Mucosa of descending colon (tissue), 3 donors: Measurements from ENCODE around the gene AQP4. TPM values are rescaled to one million over a fixed set of nuclear protein-coding genes. Genes with fewer than 3 reads are reported as not detected.
A peak's percentile ranks its signal among the peaks of the same experiment; 100 is the strongest.

Source experiments
- ATAC-seq: fragments of 200-7000 bp; cut with Tn5 transposase; one replicate; pipeline ENCODE4 v1.9.1; 2020; ENCODE audit warnings: mild to moderate bottlenecking, moderate library complexity
- DNase-seq, 3 donors: peaks; one replicate each; pipeline ENCODE4 v3.0.0-alpha.2; 2020
- H3K36me3 ChIP-seq: fragments of 200-600 bp; one replicate; pipeline ENCODE4 v1.8.0; 2021; ENCODE audit warnings: low read depth, mild to moderate bottlenecking
- H3K4me1 ChIP-seq: fragments of 200-600 bp; one replicate; pipeline ENCODE4 v1.8.0; 2021; ENCODE audit warnings: low read depth, mild to moderate bottlenecking
- H3K4me3 ChIP-seq: fragments of 200-600 bp; one replicate; pipeline ENCODE4 v1.8.0; 2021; ENCODE audit warnings: mild to moderate bottlenecking
- H3K9me3 ChIP-seq: fragments of 200-600 bp; one replicate; pipeline ENCODE4 v1.8.0; 2021; ENCODE audit warnings: mild to moderate bottlenecking
- intact Hi-C, 2 donors: fragments of 100-400 bp; cut with DNase I in 1 of 2; cut with micrococcal nuclease in 1 of 2; formaldehyde crosslinking; loops; one replicate each; pipeline versions ENCODE4 v1.11.0 to v1.11.1; 2022; cut with DNase I, micrococcal nuclease
- total RNA-seq, 3 donors: library from RNA; stranded (reverse); fragmentation: NEBNext Ultra II Directional in 2 of 3; extraction: Animal tissue kit (Norgen Biotek cat#: 25700) in 2 of 3; gene quantifications; one replicate each; pipeline versions ENCODE4 v1.2.1 to v1.2.4, GENCODE V29; 2021 to 2023
- TF ChIP-seq, protein P1 (sequence below): fragments of 200-600 bp; IDR thresholded peaks from one replicate; pipeline ENCODE4 v1.8.0; 2022; ENCODE audit warnings: antibody characterized with exemption, mild to moderate bottlenecking
- donor health status: DM: no; HTN: no; CAD: no; lungs with moderate emphysema.
- donor health status: DM: no; HTN: no; CAD: no.
- donor health status: DM: no; HTN: yes; CAD: no.

Gene AQP4
- total RNA-seq, 3 donors from 2014 or later = 0.10 to 0.63 TPM; not detected in 1

DNA sequence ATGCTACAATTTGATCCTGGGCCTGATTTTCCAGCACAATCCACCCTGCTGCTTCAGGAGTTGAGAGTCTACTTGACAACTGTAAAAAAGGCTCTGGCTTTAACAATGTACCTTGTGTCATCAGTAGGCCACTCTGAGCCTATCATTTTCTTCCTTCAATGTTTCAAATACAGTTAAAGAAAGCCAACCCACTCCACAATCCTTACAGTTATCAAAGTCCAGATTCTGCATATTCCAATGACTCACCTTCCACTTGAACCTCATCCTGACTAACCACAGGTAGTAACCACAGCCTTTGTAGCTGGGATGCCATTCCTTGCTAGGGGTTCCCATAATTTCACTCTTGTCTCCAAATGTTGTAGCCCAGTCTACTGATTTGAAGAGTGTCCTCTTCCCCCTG is 35.5 kb upstream of the AQP4 start:
- no peak for DNase-seq
- intact Hi-C loops = no loop called here
- no peaks in the 10 kb centered on the region for H3K36me3 ChIP-seq
- TF ChIP-seq, protein P1, sequence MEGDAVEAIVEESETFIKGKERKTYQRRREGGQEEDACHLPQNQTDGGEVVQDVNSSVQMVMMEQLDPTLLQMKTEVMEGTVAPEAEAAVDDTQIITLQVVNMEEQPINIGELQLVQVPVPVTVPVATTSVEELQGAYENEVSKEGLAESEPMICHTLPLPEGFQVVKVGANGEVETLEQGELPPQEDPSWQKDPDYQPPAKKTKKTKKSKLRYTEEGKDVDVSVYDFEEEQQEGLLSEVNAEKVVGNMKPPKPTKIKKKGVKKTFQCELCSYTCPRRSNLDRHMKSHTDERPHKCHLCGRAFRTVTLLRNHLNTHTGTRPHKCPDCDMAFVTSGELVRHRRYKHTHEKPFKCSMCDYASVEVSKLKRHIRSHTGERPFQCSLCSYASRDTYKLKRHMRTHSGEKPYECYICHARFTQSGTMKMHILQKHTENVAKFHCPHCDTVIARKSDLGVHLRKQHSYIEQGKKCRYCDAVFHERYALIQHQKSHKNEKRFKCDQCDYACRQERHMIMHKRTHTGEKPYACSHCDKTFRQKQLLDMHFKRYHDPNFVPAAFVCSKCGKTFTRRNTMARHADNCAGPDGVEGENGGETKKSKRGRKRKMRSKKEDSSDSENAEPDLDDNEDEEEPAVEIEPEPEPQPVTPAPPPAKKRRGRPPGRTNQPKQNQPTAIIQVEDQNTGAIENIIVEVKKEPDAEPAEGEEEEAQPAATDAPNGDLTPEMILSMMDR = no peak
- H3K4me3 ChIP-seq = no peak overlapping the region
- no peak for ATAC-seq
- no peaks in the 10 kb centered on the region for H3K9me3 ChIP-seq
- H3K4me1 ChIP-seq = no peaks in the 10 kb centered on the region

DNA sequence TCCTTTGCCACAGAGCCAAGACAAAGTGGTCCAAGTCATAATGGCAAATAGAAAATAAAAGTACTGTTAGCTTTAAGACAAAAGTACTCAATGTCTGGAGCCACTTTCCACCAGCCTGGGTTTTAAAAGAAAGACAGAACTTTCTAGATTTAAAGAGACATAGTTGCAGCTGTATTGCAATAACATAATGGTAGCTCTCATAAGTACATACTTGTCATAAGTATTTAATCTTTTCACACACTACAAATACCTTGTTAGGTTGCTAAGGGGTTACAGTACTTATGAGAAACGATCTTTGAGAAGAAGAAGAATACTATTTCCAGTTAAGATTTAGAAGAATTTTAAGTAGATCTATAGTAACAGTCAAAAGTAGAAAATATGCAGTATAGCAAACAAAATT is 28.9 kb upstream of the AQP4 start:
- no peak for DNase-seq
- Histone ChIP-seq H3K4me1 (no peaks in the 10 kb centered on the region), H3K9me3 (no peaks in the 10 kb centered on the region), H3K4me3 (no peak overlapping the region), H3K36me3 (no peaks in the 10 kb centered on the region)
- TF ChIP-seq, protein P1 = no peak
- no peak for ATAC-seq
- intact Hi-C loops = no loop called here

DNA sequence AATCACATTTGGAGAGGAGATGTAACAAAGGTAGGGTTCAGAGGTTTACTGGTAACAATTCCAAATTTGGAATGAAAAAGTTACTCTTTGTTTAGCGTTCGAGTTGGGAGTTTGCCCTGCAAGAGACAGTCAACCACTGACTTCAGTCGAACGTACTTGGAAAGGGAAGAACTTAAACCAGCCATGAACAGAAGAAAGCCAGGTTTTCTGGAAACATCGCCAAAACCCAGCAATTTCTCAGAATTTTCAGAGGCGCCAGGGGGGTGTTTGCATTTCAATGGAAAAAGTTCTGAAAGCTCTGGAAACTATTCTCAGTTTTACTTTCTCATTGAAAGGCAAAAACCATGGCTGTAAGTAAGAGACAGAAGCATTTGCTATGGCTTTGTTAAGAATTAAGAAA is 28.5 kb upstream of the AQP4 start:
- Histone ChIP-seq H3K4me1 (no peaks in the 10 kb centered on the region), H3K9me3 (no peaks in the 10 kb centered on the region), H3K36me3 (no peaks in the 10 kb centered on the region), H3K4me3 (no peak overlapping the region)
- no peak for ATAC-seq
- intact Hi-C loops = no loop called here
- TF ChIP-seq, protein P1 = no peak
- DNase-seq = no peak

DNA sequence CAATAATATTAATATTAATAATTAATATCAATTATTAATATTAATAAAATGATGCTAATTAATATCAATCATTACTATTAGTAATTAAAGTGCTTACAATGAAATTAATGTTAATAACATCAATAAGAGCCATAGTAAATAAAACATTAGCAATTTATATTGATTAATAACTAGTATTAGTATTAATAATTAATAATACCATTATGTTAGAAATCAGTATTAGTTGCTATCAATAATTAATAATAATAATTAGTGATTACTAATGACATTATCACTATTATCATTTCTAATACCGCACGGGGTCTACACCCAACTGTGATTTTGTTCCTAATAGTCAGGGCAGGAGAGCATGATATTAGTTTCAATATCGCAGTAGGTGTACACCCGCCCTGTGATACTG is 22.8 kb upstream of the AQP4 start:
- H3K4me3 ChIP-seq = no peak overlapping the region
- no peaks in the 10 kb centered on the region for H3K4me1 ChIP-seq
- ATAC-seq = no peak
- intact Hi-C loops = no loop called here
- no peak for DNase-seq
- no peaks in the 10 kb centered on the region for H3K9me3 ChIP-seq
- no peaks in the 10 kb centered on the region for H3K36me3 ChIP-seq
- TF ChIP-seq, protein P1 = no peak

DNA sequence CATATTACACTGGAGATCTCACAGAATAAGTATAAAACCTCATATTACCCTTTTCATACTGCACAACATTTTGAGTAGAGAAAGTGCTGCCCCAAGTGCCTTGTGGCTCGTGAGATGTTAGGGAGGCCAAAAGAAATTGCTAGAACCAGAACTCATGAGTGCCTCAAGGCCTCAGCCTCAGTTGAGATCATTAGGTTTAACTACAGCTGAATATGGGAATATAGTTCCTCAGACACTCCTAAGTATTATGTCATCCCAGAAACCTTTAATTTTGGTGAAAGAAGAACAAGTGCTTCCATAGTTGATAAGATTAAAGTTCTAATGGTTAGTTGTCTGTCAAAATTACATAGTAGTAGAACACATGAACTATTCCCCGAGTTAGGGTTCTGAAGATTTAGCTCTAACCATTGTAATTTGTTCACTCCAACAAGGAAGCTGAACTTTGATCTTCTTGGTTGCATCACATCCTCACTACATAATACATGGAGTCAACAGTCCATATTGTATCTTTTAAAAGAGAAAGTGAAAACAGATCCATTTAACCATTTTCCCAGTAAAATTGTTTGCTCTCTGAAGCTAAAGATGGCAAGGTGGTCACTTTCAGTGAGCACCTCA is 9.6 kb upstream of the AQP4 start:
- intact Hi-C loops = no loop called here
- H3K9me3 ChIP-seq = no peaks in the 10 kb centered on the region
- TF ChIP-seq, protein P1 = no peak
- peak; percentile 95 for ATAC-seq
- peak in 1 of 3 donors; percentile 40 for DNase-seq
- no peaks in the 10 kb centered on the region for H3K4me1 ChIP-seq
- H3K36me3 ChIP-seq = no peaks in the 10 kb centered on the region
- no peak overlapping the region for H3K4me3 ChIP-seq

DNA sequence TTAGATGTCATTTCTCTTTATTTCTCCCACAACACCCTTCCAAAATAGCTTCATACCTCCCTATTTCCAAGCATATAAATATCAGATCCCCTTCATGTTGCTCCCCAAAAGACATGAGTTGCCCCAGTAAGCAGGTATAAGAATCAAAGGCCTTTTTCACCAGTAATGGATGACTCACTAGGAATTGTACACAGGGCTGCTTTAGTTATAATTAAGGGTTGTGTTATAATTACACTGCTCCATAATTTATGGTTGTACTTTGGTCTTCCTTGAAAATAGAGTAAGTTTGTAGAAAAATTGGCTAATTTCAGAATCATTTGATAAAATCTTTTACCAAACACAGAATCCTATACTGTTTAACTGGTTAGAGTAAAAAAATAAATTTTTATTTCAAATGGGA is 8.8 kb upstream of the AQP4 start:
- Histone ChIP-seq H3K36me3 (no peaks in the 10 kb centered on the region), H3K9me3 (no peaks in the 10 kb centered on the region), H3K4me1 (peaks cover 6% of the 10 kb centered on the region), H3K4me3 (no peak overlapping the region)
- ATAC-seq = peak; percentile 51
- intact Hi-C loops = no loop called here
- DNase-seq = no peak
- TF ChIP-seq, protein P1 = no peak
